ENCODE results near the gene TSPAN32. TPM values are rescaled to one million over a fixed set of nuclear protein-coding genes. Genes with fewer than 3 reads are reported as not detected.
"Not testable (repeated sequence)": the region's sequence is repeated elsewhere in the genome, so short reads cannot be mapped to it uniquely, and the experiment has no call there.

TSPAN32 gene
- total RNA-seq, 1 donor from 2014 or later = 4.3 TPM

GRCh38 chr11:2314525-2315394, 12.9 kb downstream of the TSPAN32 start:
- DNase-seq (ENCODE audit: low spot score) = peak; percentile 92

GRCh38 chr11:2315395-2316168, 13.8 kb downstream of the TSPAN32 start:
- DNase-seq (ENCODE audit: low spot score) = no peak

DNA sequence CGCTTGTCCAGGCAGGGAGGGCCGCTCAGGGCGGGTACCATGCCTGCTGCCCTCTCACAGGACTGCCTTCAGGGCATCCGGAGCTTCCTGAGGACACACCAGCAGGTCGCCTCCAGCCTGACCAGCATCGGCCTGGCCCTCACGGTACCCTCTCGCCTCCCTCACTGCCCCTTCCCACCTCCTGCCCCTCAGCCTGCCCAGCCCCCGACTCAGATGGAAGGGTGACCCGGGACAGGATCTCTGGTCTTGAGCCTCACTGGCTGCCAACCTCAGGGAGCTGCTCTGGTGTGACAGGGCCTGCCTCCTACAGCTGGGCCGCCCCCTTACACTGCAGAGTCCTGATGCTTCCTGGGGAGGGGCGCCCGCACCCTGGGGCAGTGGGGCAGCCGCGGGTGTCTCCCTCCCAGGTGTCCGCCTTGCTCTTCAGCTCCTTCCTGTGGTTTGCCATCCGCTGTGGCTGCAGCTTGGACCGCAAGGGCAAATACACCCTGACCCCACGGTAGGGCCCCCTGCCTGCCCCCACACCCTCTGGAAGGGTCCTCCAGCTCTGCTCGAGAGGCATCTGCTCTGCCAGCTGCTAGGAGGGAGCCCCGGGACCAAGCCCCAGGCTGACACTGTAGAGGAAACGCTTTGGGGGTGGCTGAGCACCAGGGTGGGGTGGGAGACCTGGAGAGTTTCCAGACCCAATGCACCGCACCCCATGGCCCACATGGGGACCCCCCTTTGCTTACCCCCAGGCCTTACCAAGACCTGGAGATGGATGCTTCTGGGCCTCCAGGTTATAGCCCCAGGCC, 14.6 kb downstream of the TSPAN32 start:
- no peak for DNase-seq (ENCODE audit: low spot score)

DNA sequence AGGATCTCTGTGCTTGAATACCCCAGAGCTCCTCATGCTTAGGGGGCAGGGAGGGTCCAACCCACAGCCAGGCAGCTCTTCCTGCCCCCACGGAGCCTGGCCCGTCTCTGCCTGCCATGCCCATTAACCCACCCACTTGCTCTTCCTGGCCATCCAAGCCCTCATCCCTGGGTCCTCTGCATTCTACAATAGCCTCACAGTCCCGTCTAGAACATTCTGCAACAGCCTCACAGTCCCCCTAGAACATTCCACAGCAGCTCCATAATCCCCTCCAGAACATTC, 15.1 kb downstream of the TSPAN32 start:
- DNase-seq (ENCODE audit: low spot score) = no peak

DNA sequence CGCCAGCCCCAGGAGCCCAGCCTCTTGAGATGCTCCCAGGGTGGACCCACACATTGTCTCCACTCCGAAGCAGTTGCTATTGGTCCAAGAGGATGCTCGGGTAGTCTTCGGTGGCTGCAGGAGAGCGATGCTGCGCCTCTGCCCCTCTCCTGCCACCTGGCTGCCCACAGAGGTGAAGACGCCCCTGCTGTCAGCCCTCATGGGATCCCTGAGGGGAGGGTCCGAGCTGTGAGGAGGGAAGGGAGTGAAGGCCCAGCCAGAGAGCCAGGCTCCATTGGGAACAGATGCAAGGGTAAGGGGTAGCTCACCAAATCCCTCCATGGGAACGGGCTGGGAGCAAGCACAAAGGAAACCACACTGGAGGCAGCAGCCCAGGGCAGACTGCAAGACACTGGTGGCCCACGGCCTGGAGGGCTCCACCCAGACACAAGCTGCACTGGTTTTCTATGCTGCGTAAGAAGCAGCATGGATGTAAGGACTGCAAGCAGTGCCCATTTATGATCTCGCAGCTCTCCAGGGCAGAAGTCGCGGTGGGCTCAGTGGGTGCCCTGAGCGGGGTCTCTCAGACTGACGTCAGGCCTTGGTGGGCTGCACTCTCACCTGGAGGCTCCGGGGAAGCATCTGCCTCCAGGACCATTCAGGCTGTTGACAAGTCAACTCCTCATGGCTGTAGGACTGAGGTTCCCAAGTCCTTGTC, 15.7 kb downstream of the TSPAN32 start:
- DNase-seq (ENCODE audit: low spot score) = no peak

- DNase-seq (ENCODE audit: low spot score) = no peak
These were observed 16.3 kb downstream of the TSPAN32 start for GRCh38 chr11:2318123-2318522.

DNA sequence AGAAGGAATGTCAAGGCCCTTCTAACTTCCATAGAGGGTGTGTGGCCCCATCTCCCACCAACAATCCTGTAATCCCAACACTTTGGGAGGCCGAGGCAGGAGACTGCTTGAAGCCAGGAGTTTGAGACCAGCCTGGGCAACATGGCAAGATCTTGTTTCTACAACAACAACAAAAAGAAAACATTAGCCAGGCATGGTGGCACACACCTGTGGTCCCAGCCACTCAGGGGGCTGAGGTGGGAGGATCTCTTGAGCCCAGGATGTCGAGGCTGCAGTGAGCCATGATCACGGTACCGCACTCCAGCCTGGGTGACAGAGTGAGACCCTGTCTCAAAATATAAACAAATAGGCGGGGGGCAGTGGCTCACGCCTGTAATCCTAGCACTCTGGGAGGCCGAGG, 16.9 kb downstream of the TSPAN32 start:
- DNase-seq (ENCODE audit: low spot score) = no peak

DNA sequence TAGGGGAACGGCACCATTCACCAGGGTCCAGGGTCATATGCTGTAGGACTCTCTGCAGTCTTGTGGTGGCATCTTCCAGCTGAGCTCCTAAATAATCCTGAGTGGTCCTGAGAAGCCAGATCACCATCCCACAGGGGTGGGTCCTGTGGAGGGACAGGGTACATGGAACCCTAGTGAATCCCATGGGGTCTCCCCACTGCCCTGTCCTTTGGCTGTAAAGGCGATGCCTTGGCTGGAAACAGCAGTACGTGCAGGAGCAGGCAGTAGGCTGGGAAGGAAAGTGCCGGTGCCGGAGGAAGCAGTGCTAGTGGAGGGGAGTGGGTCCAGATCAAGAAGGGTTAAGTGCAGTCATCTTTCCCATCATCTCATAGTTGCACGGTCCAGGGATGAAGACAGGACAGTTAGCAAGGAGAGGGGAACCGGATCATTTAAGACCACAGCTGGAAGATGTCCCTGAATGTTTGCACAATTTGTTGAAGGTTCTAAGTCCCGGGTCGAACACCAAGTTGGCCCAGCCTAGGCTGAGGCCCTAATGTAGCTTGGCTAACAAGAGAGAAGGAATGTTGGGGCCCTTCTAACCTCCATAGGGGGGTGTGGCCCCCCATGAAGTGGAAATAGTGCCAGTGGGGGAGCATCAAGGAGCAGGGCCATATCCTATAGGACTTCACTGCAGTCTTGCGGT, 18.1 kb downstream of the TSPAN32 start:
- no peak for DNase-seq (ENCODE audit: low spot score)

- DNase-seq (ENCODE audit: low spot score) = no peak
These were observed 18.9 kb downstream of the TSPAN32 start for GRCh38 chr11:2320568-2321310.

- no peak for DNase-seq (ENCODE audit: low spot score)
These were observed 19.5 kb downstream of the TSPAN32 start for GRCh38 chr11:2321311-2321683.

GRCh38 chr11:2325123-2325522, 23.3 kb downstream of the TSPAN32 start:
- DNase-seq (ENCODE audit: low spot score) = no peak

DNA sequence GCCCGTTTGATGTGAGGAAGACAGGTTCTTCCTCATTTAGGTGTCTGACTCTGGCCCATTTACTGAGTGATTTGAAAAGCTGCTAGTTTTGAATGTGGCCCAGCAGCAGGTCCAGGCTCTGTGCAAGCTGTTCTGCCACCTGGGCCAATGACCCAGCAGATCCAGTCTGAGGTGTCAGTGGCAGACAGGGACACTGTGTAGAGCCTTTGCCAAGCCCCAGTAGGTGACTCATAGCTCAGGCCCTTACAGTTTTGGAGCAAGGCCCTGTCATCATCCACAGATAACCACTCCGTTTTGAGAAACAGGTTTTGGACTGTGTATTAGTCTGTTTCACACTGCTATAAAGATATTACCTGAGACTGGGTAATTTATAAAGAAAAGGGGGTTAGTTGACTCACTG, 23.9 kb downstream of the TSPAN32 start:
- DNase-seq (ENCODE audit: low spot score) = peak; percentile 57

GRCh38 chr11:2327032-2327431, 25.2 kb downstream of the TSPAN32 start:
- DNase-seq (ENCODE audit: low spot score) = no peak

- no peak for DNase-seq (ENCODE audit: low spot score)
These were observed 26.2 kb downstream of the TSPAN32 start for GRCh38 chr11:2328021-2328420.

GRCh38 chr11:2328656-2329354, 27.0 kb downstream of the TSPAN32 start:
- no peak for DNase-seq (ENCODE audit: low spot score)

DNA sequence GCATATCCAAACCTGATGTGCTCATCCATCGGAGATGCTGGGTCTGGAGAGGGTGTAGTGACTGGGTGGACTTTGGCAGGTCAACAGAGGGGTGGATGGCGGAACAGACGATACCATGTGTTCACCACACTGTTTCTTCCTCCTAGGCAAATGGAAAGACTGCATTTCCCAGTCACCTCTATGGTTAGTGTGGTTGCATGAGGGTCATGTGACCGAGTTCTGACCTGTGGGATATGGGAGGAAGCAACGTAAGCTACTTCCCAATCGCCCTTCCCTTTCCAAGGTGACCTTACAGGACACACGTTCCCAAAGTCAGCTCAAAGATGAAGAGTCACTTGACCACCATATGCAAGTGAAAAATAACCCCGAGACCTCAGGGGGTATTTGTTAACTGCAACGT, 27.7 kb downstream of the TSPAN32 start:
- DNase-seq (ENCODE audit: low spot score) = no peak

DNA sequence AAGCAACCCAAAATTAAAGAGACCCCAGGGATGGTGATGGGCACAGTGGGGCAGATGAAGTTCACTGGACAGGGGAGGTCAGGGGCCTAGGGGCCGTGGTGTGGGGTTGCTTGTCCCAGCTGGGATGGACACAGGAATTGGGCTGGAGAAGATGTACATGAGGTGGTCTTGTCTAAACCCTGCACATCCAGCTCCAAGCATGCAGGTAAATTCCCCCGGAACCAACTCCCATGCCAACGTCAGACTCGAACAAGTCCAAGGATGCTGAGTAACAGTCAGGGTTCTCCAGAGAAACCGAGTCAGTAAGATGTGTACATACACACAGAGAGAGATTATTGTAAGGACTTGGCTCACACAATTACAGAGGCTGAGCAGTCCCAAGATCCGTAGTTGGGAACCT, 28.9 kb downstream of the TSPAN32 start:
- DNase-seq (ENCODE audit: low spot score) = no peak

DNA sequence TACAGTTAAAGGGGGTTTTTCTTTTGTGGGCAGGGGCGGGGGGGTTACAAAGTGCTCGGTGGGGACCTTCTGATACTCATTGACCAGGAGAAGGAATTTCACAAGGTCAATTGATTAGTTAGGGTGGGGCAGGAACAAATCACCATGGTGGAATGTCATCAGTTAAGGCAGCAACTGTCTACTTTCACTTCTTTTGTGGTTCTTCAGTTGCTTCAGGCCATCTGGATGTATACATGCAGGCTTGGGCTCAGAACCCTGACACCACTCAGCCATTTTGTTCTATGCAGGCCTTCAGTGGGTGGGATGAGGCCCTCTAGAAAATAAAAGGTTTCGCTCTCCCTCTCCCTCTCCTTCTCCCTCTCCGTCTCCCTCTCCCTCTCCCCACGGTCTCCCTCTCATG, 29.6 kb downstream of the TSPAN32 start:
- no peak for DNase-seq (ENCODE audit: low spot score)

GRCh38 chr11:2332569-2332968, 30.8 kb downstream of the TSPAN32 start:
- DNase-seq (ENCODE audit: low spot score) = not testable (repeated sequence)
